Left forelimb (tissue), 1 donor: ENCODE measurements around the gene PPM1L.

Source experiments
- DNase-seq: peaks from one replicate; pipeline ENCODE4 v3.0.0-alpha.2; 2018; ENCODE audit warnings: low spot score

The PPM1L gene

DNA sequence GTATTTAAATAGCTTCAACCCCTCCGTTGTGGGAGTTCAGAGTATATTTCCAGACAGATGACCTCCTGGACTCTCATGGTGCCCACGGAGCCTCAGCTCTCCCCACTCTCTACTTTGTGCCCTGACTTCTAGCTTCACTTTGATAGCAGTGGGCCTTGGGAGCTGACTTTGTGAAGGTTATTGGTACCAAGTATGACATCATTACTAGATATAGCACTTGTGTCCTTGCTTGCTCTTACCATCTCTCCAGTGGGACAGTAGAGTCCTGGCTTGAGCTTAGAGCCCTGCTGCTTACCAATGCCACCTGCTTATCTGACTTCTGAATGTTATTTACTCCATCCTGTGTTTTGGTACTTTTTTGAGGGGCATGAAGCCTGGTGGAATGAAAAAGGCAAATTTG lies 53.4 kb downstream of the PPM1L start:
- no peak for DNase-seq

- DNase-seq, result no peak
Measured at GRCh38 chr3:160810362-160811236, 54.6 kb downstream of the PPM1L start.

- DNase-seq, result no peak
Measured at GRCh38 chr3:160811237-160811548, 55.2 kb downstream of the PPM1L start.

DNA sequence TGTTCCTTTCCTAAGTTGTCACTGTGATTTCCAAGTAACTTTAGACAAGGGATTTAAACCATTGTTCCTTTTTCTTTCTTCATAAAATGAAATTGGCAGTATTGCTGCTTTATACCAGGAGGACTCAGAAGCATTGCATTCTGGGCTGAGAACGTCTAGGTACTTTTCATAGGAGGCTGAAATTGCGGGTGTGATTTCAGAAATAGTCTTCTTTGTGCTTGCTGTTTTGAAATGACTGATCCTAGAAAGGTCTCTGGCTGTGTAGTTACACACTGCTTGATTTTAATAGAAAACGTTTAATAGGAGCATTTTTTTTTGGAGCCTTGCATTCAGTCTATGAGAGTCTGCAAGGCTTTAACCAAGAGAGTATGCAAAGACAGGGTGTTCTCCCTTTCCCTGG lies 56.3 kb downstream of the PPM1L start:
- DNase-seq, result no peak

GRCh38 chr3:160815280-160815679 lies 59.2 kb downstream of the PPM1L start:
- no peak for DNase-seq

DNA sequence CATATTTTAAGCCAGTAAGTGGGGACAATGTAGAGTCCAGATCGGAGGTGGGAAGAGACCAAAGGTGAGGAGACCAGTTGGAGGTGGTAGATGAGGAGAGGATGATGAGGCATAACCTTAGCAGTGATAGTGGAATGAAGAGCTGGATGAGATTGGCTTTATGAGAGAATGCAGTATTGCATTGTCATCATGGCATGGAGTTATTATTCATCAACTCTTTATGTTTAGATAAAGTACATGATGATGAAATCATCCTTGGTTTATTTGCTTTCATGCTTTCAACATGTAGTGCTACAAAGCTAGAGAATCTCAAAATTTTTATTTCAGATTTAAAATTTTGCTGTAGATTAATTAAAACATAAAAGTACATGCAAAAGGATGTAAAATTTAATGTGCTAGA lies 64.0 kb downstream of the PPM1L start:
- no peak for DNase-seq

DNA sequence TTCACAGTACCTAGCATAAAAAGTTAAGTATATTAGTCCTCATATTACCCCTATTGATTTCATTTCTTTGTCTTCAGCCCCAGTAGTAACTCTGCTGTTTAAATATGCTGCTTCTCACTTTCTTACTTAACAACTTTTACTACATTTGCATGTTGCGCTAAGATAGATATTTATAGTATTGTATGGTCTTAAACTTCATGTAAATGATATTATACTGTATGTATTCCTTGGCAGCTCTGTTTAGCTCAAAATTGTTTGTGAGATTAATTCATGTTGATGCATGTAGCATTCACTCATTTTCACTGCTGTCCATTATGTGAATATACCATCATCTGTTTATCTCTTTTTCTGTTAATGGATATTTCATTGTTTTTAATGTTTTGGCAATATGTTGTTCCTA lies 64.4 kb downstream of the PPM1L start:
- no peak for DNase-seq

DNA sequence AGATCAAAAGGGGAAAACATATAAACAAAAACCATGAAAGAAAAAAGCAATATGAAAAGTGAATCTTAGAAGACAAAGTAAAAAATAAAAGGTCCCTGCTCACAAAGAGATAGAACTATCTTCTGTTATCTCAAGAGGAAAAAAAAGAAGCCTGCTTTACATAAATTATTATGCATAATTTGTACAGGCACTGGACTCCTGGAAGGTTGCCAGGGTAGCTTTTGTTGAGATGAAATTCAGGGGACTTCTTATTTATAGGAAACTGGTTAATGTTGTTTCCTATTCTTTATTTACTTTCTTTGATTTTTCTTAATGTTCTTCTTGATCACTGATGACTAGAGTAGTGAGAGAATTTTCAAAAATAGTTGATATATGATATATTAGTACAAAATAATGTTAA lies 66.9 kb downstream of the PPM1L start:
- no peak for DNase-seq

- DNase-seq, result no peak
Measured at GRCh38 chr3:160825311-160825800, 69.3 kb downstream of the PPM1L start.

- DNase-seq, result no peak
Measured at GRCh38 chr3:160826408-160826807, 70.4 kb downstream of the PPM1L start.

- no peak for DNase-seq
Measured at GRCh38 chr3:160826991-160827390, 71.0 kb downstream of the PPM1L start.

DNA sequence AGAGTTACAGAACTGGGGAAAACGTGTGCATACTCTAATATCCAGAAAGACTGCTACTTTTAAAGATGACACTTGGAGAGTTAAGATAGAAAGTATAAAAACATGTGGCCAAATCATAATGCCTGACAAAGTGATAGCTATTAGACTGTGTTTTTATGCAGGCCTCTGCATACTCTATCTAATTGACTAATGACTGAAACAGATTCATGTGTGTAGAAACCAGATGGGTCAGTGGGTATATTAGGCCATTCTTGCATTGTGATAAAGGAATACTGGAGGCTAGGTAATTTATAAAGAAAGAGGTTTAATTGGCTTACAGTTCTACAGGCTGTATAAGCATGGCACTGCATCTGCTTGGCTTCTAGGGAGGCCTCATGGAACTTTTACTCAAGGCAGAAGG lies 71.5 kb downstream of the PPM1L start:
- no peak for DNase-seq

DNA sequence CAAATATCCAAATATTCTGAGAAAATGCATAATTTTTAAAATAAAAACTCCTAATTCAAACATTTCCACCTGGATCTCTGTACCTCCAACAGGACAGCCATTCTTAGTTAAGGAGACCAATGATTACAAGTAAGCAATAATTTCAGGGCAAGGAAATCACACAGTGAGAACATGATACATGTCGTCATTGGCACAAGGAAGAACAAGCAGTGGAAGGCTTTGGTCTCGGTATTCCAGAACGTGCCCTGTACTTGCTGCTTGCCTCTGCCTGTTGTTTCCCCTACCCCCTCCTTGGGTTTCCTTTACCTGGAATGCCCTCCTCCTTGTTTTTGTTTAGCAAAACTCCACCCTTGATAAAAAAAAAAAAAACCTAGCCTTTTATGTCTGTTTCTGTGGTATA lies 72.8 kb downstream of the PPM1L start:
- no peak for DNase-seq

DNA sequence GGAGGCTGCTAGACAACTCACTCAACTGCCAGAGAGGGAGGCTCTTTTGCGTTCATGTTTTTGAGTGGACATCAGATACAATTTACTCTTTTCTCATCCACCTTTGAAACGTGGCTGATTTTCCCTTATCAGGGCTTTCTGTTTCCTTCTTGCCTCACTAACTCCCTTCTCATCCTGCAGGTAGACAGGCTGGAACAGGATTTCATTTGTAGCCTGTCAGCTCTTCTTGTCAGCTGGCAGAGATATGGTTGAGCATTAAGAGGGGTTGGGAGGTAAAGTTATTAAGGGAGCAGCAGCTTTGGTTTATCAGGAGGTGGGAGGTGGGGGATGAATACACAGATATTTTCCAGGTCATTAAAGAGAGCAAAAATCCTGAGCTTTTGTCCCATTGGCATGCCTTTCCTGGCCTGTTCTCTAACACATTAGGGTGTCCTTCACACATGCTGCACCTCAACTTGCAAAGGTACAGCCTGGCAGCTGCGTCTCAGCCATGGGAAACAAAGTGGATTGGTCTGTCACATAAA lies 73.5 kb downstream of the PPM1L start:
- no peak for DNase-seq

GRCh38 chr3:160830796-160831195 lies 74.8 kb downstream of the PPM1L start:
- no peak for DNase-seq

DNA sequence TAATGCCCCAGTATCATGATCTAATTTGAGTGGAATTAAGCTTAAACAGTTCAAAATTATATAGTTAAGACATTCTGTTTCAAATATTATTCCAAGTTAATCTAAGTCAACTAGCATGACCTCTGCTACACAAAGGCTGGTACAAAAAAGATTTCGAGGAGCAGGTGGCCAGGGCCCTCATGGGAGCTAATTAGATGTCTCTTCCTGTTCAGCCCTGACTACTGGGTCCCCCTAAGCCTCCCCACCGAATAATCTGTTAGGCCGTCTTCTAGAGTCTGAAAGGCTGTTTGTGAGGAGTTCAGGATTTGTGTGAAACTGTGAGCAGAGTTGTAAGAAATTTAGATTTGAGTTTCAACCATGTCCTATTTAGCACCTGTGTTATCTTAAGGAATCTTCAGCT lies 75.4 kb downstream of the PPM1L start:
- DNase-seq, result no peak

GRCh38 chr3:160837394-160837980 lies 81.5 kb downstream of the PPM1L start:
- DNase-seq, result no peak

GRCh38 chr3:160840590-160840989 lies 84.6 kb downstream of the PPM1L start:
- DNase-seq, result no peak

- no peak for DNase-seq
Measured at GRCh38 chr3:160841455-160841854, 85.4 kb downstream of the PPM1L start.

- no peak for DNase-seq
Measured at GRCh38 chr3:160842021-160843005, 86.3 kb downstream of the PPM1L start.

DNA sequence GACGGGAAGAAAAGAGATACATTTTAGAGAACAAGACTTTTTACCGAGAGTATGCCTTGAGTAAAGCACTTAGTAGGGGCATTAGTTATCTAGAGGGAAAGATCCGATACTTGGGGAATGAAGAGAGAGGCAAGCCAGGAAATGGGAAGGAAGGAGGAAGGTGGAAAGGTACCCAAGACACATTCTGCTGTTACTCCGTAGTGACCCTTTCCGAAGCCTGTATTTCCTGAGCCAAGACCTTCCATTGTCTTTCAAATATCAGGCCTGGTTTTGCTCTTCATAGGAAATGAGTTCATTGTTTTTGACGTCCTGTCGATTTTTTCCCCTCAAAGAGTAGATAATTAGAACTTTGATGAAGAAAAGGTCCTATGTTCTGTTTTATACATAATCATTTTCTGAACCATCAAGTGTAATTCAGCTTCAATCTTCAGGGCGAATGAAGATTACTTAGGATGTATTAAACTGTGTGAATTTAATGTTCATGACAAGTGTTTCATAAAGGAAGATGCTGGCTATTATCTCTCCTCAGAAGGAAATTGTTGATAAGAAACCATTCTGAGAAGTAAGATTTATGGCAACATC lies 95.7 kb downstream of the PPM1L start:
- no peak for DNase-seq

- DNase-seq, result no peak
Measured at GRCh38 chr3:160852856-160853255, 96.8 kb downstream of the PPM1L start.
